Activated CD8-positive, alpha-beta T cell treated with anti-CD3 and anti-CD28 coated beads for 36 hours (primary cell): Measurements from ENCODE around the gene KIF24. TPM values are rescaled to one million over a fixed set of nuclear protein-coding genes. Genes with fewer than 3 reads are reported as not detected.

Experiments used
- ATAC-seq: fragments of 200-7000 bp; cut with Tn5 transposase; one replicate; pipeline ENCODE4 v1.10.0; 2021; ENCODE audit warnings: mild to moderate bottlenecking, moderate library complexity
- CTCF ChIA-PET: fragments of 350-600 bp; sonication (Branson Sonifier 250); formaldehyde crosslinking; loops from one replicate; lab custom pipeline; 2021; ENCODE audit warnings: antibody characterized with exemption; lab: Charles Lee
- POLR2A ChIA-PET: fragments of 350-600 bp; sonication (Branson Sonifier 250); formaldehyde crosslinking; loops from one replicate; lab custom pipeline; 2021; ENCODE audit warnings: antibody characterized with exemption; lab: Charles Lee
- DNase-seq: peaks from one replicate; pipeline ENCODE4 v3.0.0-alpha.2; 2020
- H3K27ac Mint-ChIP-seq: one replicate; pipeline ENCODE4 v1.8.0; 2021; ENCODE audit warnings: mild to moderate bottlenecking, mixed read lengths
- H3K27me3 Mint-ChIP-seq: one replicate; pipeline ENCODE4 v1.8.0; 2021; ENCODE audit warnings: mixed read lengths
- H3K36me3 Mint-ChIP-seq: one replicate; pipeline ENCODE4 v1.8.0; 2021; ENCODE audit warnings: low read depth, mixed read lengths
- H3K4me1 Mint-ChIP-seq: one replicate; pipeline ENCODE4 v1.8.0; 2021; ENCODE audit warnings: low read depth, mixed read lengths
- H3K4me3 Mint-ChIP-seq: one replicate; pipeline ENCODE4 v1.8.0; 2021; ENCODE audit warnings: mild to moderate bottlenecking, moderate library complexity, mixed read lengths
- H3K9me3 Mint-ChIP-seq: one replicate; pipeline ENCODE4 v1.8.0; 2021; ENCODE audit warnings: mixed read lengths
- CTCF ChIP-seq: fragments of 200-600 bp; IDR thresholded peaks from one replicate; pipeline ENCODE4 v1.8.0; 2022; ENCODE audit warnings: antibody characterized with exemption, mild to moderate bottlenecking
- intact Hi-C: fragments of 100-400 bp; cut with micrococcal nuclease; formaldehyde crosslinking; loops from one replicate; pipeline ENCODE4 v1.10.0; 2022
- total RNA-seq, 2 experiments: library from RNA; stranded (reverse); gene quantifications; one replicate each; pipeline ENCODE4 v1.2.3, GENCODE V29; 2021

The KIF24 gene
- total RNA-seq, 2 experiments from 2014 or later = 5.8 to 5.9 TPM

- H3K4me3 Mint-ChIP-seq = no peak overlapping the region
- ATAC-seq (no peak), DNase-seq (no peak)
- peaks cover 6% of the 10 kb centered on the region for H3K36me3 Mint-ChIP-seq
- POLR2A ChIA-PET = no interaction called here
- CTCF ChIA-PET = no interaction called here
- no peak overlapping the region for H3K27ac Mint-ChIP-seq
- H3K27me3 Mint-ChIP-seq = no peaks in the 10 kb centered on the region
- peaks cover 2% of the 10 kb centered on the region for H3K4me1 Mint-ChIP-seq
- TF ChIP-seq CTCF = no peak
- H3K9me3 Mint-ChIP-seq = no peaks in the 10 kb centered on the region
- intact Hi-C loops = no loop called here
Observed at GRCh38 chr9:34279411-34279810, 49.7 kb downstream of the KIF24 start.

Other genes with a start within 250 kb of the KIF24 start
- gene DCAF12, start 202.6 kb downstream of the KIF24 start, total RNA-seq = 10 to 100 TPM; 30.5 to 34.7 TPM
- 10 to 100 TPM; 28.2 to 29.8 TPM for gene UBAP1, start 150.2 kb downstream of the KIF24 start, total RNA-seq
- 10 to 100 TPM; 35.3 to 38.4 TPM for gene NUDT2, start 301 bp upstream of the KIF24 start, total RNA-seq
- gene MYORG, start 47.6 kb upstream of the KIF24 start, total RNA-seq = 1 to 10 TPM; 4.1 to 5.5 TPM
- 1 to 10 TPM; 8.2 to 9.2 TPM for gene FAM219A, start 129.3 kb upstream of the KIF24 start, total RNA-seq
- gene DNAI1, start 129.5 kb upstream of the KIF24 start, total RNA-seq = under 1 TPM in 1 of 2 experiments, not detected in 1; 0.18 TPM
- not detected for gene ENHO, start 193.7 kb upstream of the KIF24 start, total RNA-seq